SK-N-SH treated with all-trans-retinoic acid at 6 μM for 48 hours (cell line): Measurements from ENCODE around the gene THRAP3.

ENCODE experiments used
- GLIS3 ChIP-seq: fragments of 250-450 bp; sonication (Bioruptor Pico); IDR thresholded peaks from 2 replicates; pipeline ENCODE4 v1.5.0; 2020; ENCODE audit warnings: mild to moderate bottlenecking, moderate library complexity
- RARB ChIP-seq: fragments of 250-450 bp; sonication (Bioruptor Pico); IDR thresholded peaks from 2 replicates; pipeline ENCODE4 v1.8.0; 2021; ENCODE audit warnings: mild to moderate bottlenecking, moderate library complexity
- TCF4 ChIP-seq: fragments of 250-450 bp; sonication (Bioruptor Pico); IDR thresholded peaks from 2 replicates; pipeline ENCODE4 v1.8.0; 2021; ENCODE audit warnings: mild to moderate bottlenecking, moderate library complexity, borderline replicate concordance
- TOX ChIP-seq: fragments of 250-450 bp; sonication (Bioruptor Pico); IDR thresholded peaks from 2 replicates; pipeline ENCODE4 v1.8.0; 2021; ENCODE audit warnings: mild to moderate bottlenecking, moderate library complexity, borderline replicate concordance
- ZFP3 ChIP-seq: fragments of 250-450 bp; sonication (Bioruptor Pico); IDR thresholded peaks from 2 replicates; pipeline ENCODE4 v1.5.0; 2020; ENCODE audit warnings: mild to moderate bottlenecking, moderate library complexity
- ZFP30 ChIP-seq: fragments of 450-650 bp; formaldehyde crosslinking; IDR thresholded peaks from 2 replicates; pipeline ENCODE4 v1.5.0; 2022; ENCODE audit warnings: mild to moderate bottlenecking, moderate library complexity
- ZNF565 ChIP-seq: fragments of 450-650 bp; formaldehyde crosslinking; conservative IDR thresholded peaks from 2 replicates; pipeline ENCODE4 v1.5.0; 2020; ENCODE audit warnings: low read depth, mild to moderate bottlenecking, moderate library complexity
- TF ChIP-seq, protein P1 (sequence below): fragments of 250-450 bp; sonication (Bioruptor Pico); IDR thresholded peaks from 2 replicates; pipeline ENCODE4 v1.8.0; 2020; ENCODE audit warnings: mild to moderate bottlenecking, moderate library complexity, borderline replicate concordance
- TF ChIP-seq, protein P2 (sequence below): fragments of 250-450 bp; sonication (Bioruptor Pico); IDR thresholded peaks from 2 replicates; pipeline ENCODE4 v1.5.1; 2021; ENCODE audit warnings: mild to moderate bottlenecking, moderate library complexity
- TF ChIP-seq, protein P3 (sequence below): fragments of 250-450 bp; sonication (Bioruptor Pico); IDR thresholded peaks from 2 replicates; pipeline ENCODE4 v1.5.1; 2020; ENCODE audit warnings: low read depth, mild to moderate bottlenecking, moderate library complexity

DNA sequence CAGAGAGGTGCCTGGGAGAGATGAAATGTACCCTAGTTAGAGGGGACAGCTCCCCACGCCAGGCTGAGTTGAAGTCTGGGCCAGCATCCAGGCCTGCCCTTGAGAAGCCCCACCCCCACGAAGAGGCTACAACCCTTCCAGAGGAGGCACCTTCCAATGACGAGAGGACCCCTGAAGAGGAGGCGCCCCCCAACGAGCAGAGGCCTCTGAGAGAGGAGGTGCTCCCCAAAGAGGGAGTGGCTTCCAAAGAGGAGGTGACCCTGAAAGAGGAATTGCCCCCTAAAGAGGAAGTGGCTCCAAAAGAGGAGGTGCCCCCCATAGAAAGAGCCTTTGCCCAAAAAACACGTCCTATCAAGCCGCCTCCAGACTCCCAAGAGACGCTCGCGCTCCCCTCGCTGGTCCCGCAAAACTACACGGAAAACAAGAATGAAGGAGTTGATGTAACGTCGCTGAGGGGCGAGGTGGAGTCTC, 96.1 kb downstream of the THRAP3 start:
- TF ChIP-seq TOX (CRISPR knock-in tag) (no peak), TCF4 (CRISPR knock-in tag) (no peak), ZFP30 (CRISPR knock-in tag) (no peak), ZNF565 (CRISPR knock-in tag) (no peak), ZFP3 (CRISPR knock-in tag) (no peak), RARB (CRISPR knock-in tag) (no peak), GLIS3 (CRISPR knock-in tag) (no peak)
- TF ChIP-seq, protein P1, sequence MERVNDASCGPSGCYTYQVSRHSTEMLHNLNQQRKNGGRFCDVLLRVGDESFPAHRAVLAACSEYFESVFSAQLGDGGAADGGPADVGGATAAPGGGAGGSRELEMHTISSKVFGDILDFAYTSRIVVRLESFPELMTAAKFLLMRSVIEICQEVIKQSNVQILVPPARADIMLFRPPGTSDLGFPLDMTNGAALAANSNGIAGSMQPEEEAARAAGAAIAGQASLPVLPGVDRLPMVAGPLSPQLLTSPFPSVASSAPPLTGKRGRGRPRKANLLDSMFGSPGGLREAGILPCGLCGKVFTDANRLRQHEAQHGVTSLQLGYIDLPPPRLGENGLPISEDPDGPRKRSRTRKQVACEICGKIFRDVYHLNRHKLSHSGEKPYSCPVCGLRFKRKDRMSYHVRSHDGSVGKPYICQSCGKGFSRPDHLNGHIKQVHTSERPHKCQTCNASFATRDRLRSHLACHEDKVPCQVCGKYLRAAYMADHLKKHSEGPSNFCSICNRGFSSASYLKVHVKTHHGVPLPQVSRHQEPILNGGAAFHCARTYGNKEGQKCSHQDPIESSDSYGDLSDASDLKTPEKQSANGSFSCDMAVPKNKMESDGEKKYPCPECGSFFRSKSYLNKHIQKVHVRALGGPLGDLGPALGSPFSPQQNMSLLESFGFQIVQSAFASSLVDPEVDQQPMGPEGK (CRISPR knock-in tag), result no peak
- TF ChIP-seq, protein P2, sequence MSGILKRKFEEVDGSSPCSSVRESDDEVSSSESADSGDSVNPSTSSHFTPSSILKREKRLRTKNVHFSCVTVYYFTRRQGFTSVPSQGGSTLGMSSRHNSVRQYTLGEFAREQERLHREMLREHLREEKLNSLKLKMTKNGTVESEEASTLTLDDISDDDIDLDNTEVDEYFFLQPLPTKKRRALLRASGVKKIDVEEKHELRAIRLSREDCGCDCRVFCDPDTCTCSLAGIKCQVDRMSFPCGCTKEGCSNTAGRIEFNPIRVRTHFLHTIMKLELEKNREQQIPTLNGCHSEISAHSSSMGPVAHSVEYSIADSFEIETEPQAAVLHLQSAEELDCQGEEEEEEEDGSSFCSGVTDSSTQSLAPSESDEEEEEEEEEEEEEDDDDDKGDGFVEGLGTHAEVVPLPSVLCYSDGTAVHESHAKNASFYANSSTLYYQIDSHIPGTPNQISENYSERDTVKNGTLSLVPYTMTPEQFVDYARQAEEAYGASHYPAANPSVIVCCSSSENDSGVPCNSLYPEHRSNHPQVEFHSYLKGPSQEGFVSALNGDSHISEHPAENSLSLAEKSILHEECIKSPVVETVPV (CRISPR knock-in tag), result no peak
- TF ChIP-seq, protein P3, sequence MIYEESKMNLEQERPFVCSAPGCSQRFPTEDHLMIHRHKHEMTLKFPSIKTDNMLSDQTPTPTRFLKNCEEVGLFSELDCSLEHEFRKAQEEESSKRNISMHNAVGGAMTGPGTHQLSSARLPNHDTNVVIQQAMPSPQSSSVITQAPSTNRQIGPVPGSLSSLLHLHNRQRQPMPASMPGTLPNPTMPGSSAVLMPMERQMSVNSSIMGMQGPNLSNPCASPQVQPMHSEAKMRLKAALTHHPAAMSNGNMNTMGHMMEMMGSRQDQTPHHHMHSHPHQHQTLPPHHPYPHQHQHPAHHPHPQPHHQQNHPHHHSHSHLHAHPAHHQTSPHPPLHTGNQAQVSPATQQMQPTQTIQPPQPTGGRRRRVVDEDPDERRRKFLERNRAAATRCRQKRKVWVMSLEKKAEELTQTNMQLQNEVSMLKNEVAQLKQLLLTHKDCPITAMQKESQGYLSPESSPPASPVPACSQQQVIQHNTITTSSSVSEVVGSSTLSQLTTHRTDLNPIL, result no peak
